GM18499 (cell line): ENCODE data around the gene TGFA.

Experiments
- ATAC-seq: cut with Tn5 transposase; IDR thresholded peaks from one replicate; pipeline ENCODE4 v1.9.1; 2021; ENCODE audit warnings: moderate number of reproducible peaks; ENCODE audit not compliant: insufficient read depth, unreplicated experiment

TGFA gene

GRCh38 chr2:70553584-70554337, at the start of gene TGFA:
TSS of gene TGFA (minus strand) at chr2:70553826. CDS start at chr2:70553767, 59 bp downstream.
- no peak for ATAC-seq

- ATAC-seq: no peak
Observed at GRCh38 chr2:70603066-70603465, 49.4 kb upstream of the TGFA start.

- no peak for ATAC-seq
Observed at GRCh38 chr2:70598197-70598596, 44.6 kb upstream of the TGFA start.

GRCh38 chr2:70596739-70597138, 43.1 kb upstream of the TGFA start:
- no peak for ATAC-seq

- ATAC-seq: no peak
Observed at GRCh38 chr2:70596293-70596692, 42.7 kb upstream of the TGFA start.

- ATAC-seq: no peak
Observed at GRCh38 chr2:70583091-70583490, 29.5 kb upstream of the TGFA start.

GRCh38 chr2:70580352-70580751, 26.7 kb upstream of the TGFA start:
- no peak for ATAC-seq

GRCh38 chr2:70574618-70575017, 21.0 kb upstream of the TGFA start:
- no peak for ATAC-seq

- no peak for ATAC-seq
Observed at GRCh38 chr2:70574109-70574508, 20.5 kb upstream of the TGFA start.

- no peak for ATAC-seq
Observed at GRCh38 chr2:70570041-70570661, 16.5 kb upstream of the TGFA start.

- ATAC-seq: no peak
Observed at GRCh38 chr2:70569559-70569958, 15.9 kb upstream of the TGFA start.

GRCh38 chr2:70566906-70567305, 13.3 kb upstream of the TGFA start:
- ATAC-seq: no peak

- no peak for ATAC-seq
Observed at GRCh38 chr2:70566464-70566863, 12.8 kb upstream of the TGFA start.

- ATAC-seq: no peak
Observed at GRCh38 chr2:70565039-70565731, 11.6 kb upstream of the TGFA start.

- ATAC-seq: no peak
Observed at GRCh38 chr2:70561893-70562292, 8.3 kb upstream of the TGFA start.

- no peak for ATAC-seq
Observed at GRCh38 chr2:70560442-70560841, 6.8 kb upstream of the TGFA start.

GRCh38 chr2:70560040-70560439, 6.4 kb upstream of the TGFA start:
- no peak for ATAC-seq

- ATAC-seq: no peak
Observed at GRCh38 chr2:70558195-70558808, 4.7 kb upstream of the TGFA start.

GRCh38 chr2:70557171-70557838, 3.7 kb upstream of the TGFA start:
- ATAC-seq: no peak

- no peak for ATAC-seq
Observed at GRCh38 chr2:70556608-70557007, 3.0 kb upstream of the TGFA start.
